GM12872 (cell line): Measurements from ENCODE around the gene UNC79.
A peak's percentile ranks its signal among the peaks of the same experiment; 100 is the strongest.

Experiments
- CTCF ChIP-seq: IDR thresholded peaks from 3 replicates; pipeline ENCODE4 v1.5.1; 2011; ENCODE audit warnings: low read depth, mild to moderate bottlenecking, low read length, moderate library complexity; ENCODE audit not compliant: insufficient read depth

Gene UNC79

DNA sequence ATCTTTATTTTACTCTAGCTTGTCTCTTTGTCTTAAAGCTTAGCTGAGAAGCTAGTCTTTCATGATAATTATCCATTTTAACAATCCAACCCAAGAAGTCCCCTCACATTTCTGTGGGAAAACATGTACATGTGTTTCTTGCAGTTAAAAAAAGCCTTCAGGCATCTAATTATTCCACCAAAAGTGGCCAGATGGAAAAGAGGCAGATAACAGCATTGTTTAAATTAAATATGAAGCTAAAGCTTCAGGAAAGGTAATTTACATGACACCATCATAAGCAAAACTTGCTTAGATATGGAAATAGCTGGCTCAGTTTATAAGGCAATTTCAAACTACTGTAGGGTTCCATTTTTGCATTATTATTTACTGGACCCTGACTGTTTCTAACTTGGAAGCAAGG, 175.4 kb downstream of the UNC79 start:
- no peak for TF ChIP-seq CTCF

GRCh38 chr14:93619176-93619793, 188.5 kb downstream of the UNC79 start:
- peak; percentile 66 for TF ChIP-seq CTCF

- TF ChIP-seq CTCF = no peak
These were observed 197.3 kb downstream of the UNC79 start for GRCh38 chr14:93628048-93628447.

- TF ChIP-seq CTCF = no peak
These were observed 198.9 kb downstream of the UNC79 start for GRCh38 chr14:93629643-93630042.

GRCh38 chr14:93638790-93639189, 208.1 kb downstream of the UNC79 start:
- no peak for TF ChIP-seq CTCF

GRCh38 chr14:93643127-93643526, 212.4 kb downstream of the UNC79 start:
- TF ChIP-seq CTCF = no peak

DNA sequence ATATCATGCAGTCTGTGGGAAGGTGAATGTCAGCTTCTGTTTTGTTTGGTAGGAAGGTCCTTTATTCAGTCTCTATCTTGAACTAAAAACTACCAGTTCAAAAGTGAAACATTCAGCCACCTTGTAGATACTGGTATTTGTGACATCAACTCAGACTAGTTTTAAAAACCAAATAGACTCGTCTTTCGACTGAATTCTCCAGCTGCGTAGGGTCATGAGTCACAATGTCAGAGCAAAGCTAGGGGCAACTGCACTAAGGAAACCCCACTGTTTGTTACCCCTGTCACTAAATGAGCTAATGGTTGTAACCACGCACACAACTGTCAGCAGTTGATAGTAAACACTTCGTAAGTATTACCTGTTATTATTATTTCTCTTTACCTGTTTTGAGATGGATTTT, 212.9 kb downstream of the UNC79 start:
- TF ChIP-seq CTCF = no peak
